Gastrocnemius medialis (tissue), 4 donors: Measurements from ENCODE around the gene FKRP. TPM values are rescaled to one million over a fixed set of nuclear protein-coding genes. Genes with fewer than 3 reads are reported as not detected.

Experiments used
- ATAC-seq, 2 donors: fragments of 150-250 bp; one replicate each; pipeline ENCODE4 v1.9.1; 2016
- DNase-seq, 2 donors: peaks; one replicate each; pipeline ENCODE4 v3.0.0-alpha.2; 2019
- H3K27ac ChIP-seq, 4 donors: fragments of 200-600 bp; sonication (generic); 1 replicate in 1 of 4; 2 replicates in 3 of 4; pipeline ENCODE4 v1.5.1; 2016 to 2018; ENCODE audit warnings: mild to moderate bottlenecking in 2 of 4, moderate library complexity in 1 of 4
- H3K27me3 ChIP-seq, 3 donors: fragments of 200-600 bp; sonication (generic) in 2 of 3; 1 replicate in 1 of 3; 2 replicates in 2 of 3; pipeline versions ENCODE4 v1.5.1 to v1.6.0; 2016 to 2019; ENCODE audit warnings: mild to moderate bottlenecking in 1 of 3, moderate library complexity in 1 of 3
- H3K36me3 ChIP-seq, 2 donors: fragments of 200-600 bp; sonication (generic) in 1 of 2; one replicate each; pipeline ENCODE4 v1.5.1; 2017 to 2018
- H3K4me1 ChIP-seq, 2 donors: fragments of 200-600 bp; sonication (generic) in 1 of 2; one replicate each; pipeline ENCODE4 v1.5.1; 2016 to 2017; ENCODE audit warnings: mild to moderate bottlenecking in 2 of 2
- H3K4me3 ChIP-seq, 4 donors: fragments of 200-600 bp; sonication (generic) in 3 of 4; 1 replicate in 1 of 4; 2 replicates in 3 of 4; pipeline ENCODE4 v1.5.1; 2016 to 2019; ENCODE audit warnings: mild to moderate bottlenecking in 2 of 4
- H3K9me3 ChIP-seq, 3 donors: fragments of 200-600 bp; sonication (generic) in 2 of 3; 1 replicate in 1 of 3; 2 replicates in 2 of 3; pipeline ENCODE4 v1.5.1; 2016 to 2019
- CTCF ChIP-seq, 5 experiments: fragments of 450-650 bp in 3 of 5; fragments of 200-600 bp in 2 of 5; sonication (generic) in 2 of 5; IDR thresholded peaks in 4 of 5; conservative IDR thresholded peaks in 1 of 5; 1 replicate in 4 of 5; 2 replicates in 1 of 5; pipeline ENCODE4 v1.5.1; 2016 to 2019; ENCODE audit warnings: antibody characterized with exemption in 5 of 5, mild to moderate bottlenecking in 3 of 5, moderate library complexity in 3 of 5
- POLR2A ChIP-seq, 2 donors: fragments of 450-650 bp; IDR thresholded peaks; one replicate each; pipeline ENCODE4 v1.6.1; 2017; ENCODE audit warnings: antibody characterized with exemption in 2 of 2, mild to moderate bottlenecking in 2 of 2, moderate library complexity in 2 of 2
- in situ Hi-C, 4 donors: fragments of 200-750 bp; cut with MboI; loops; one replicate each; pipeline versions ENCODE4 v1.15.0 to v1.8.0; 2017; ENCODE audit warnings: low sequenced_read_pairs in 4 of 4
- intact Hi-C: fragments of 100-400 bp; cut with DNase I; formaldehyde crosslinking; loops from one replicate; pipeline ENCODE4 v1.15.1; 2023; ENCODE audit warnings: low total_unique reads
- total RNA-seq, 4 donors: library from RNA; depleted of rRNA; stranded (reverse); fragments of >200 nt; gene quantifications; one replicate each; pipeline versions ENCODE4 v1.1.0 to v1.2.3, GENCODE V29; 2016

The FKRP gene
- total RNA-seq, 4 donors from 2014 or later: 16.5 to 23.0 (median 18.9) TPM

- peak overlapping the region in 1 of 4 donors; percentile 51 for H3K27ac ChIP-seq
- H3K4me3 ChIP-seq: no peak overlapping the region
- H3K36me3 ChIP-seq: peaks cover 0 to 54% of the 10 kb centered on the region in 2 donors
- DNase-seq (no peak), ATAC-seq (no peak)
- intact Hi-C loops (no loop called here), in situ Hi-C loops (no loop called here)
- H3K9me3 ChIP-seq: no peaks in the 10 kb centered on the region
- H3K4me1 ChIP-seq: peaks cover 35 to 42% of the 10 kb centered on the region in 2 donors
- TF ChIP-seq POLR2A (IDR thresholded peaks at IDR 0.05) (no peak), CTCF (IDR thresholded peaks at IDR 0.05 in 4 of 5, conservative IDR thresholded peaks at IDR 0.05 in 1 of 5) (no peak)
- H3K27me3 ChIP-seq: no peaks in the 10 kb centered on the region
These were observed 8.6 kb upstream of the FKRP start for GRCh38 chr19:46737298-46737654.

GRCh38 chr19:46737761-46738171, 8.1 kb upstream of the FKRP start:
- Histone ChIP-seq H3K27me3 (no peaks in the 10 kb centered on the region), H3K9me3 (no peaks in the 10 kb centered on the region), H3K36me3 (peaks cover 0 to 49% of the 10 kb centered on the region in 2 donors), H3K4me3 (no peak overlapping the region), H3K4me1 (peaks cover 35 to 46% of the 10 kb centered on the region in 2 donors), H3K27ac (peak overlapping the region in 1 of 4 donors; percentile 45)
- in situ Hi-C loops: no loop called here
- intact Hi-C loops: no loop called here
- ATAC-seq (no peak), DNase-seq (no peak)
- TF ChIP-seq POLR2A (IDR thresholded peaks at IDR 0.05) (no peak), CTCF (IDR thresholded peaks at IDR 0.05 in 4 of 5, conservative IDR thresholded peaks at IDR 0.05 in 1 of 5) (no peak)

- Histone ChIP-seq H3K36me3 (peaks cover 0 to 33% of the 10 kb centered on the region in 2 donors), H3K27me3 (no peaks in the 10 kb centered on the region), H3K27ac (peak overlapping the region; percentile 68 to 83 (median 78)), H3K4me1 (peaks cover 46 to 62% of the 10 kb centered on the region in 2 donors), H3K4me3 (no peak overlapping the region), H3K9me3 (no peaks in the 10 kb centered on the region)
- in situ Hi-C loops: no loop called here
- TF ChIP-seq POLR2A (IDR thresholded peaks at IDR 0.05): no peak
- TF ChIP-seq CTCF (IDR thresholded peaks at IDR 0.05 in 4 of 5, conservative IDR thresholded peaks at IDR 0.05 in 1 of 5): no peak
- DNase-seq (peak; percentile 59 to 94), ATAC-seq (peak; percentile 90 to 95)
- intact Hi-C loops: no loop called here
These were observed 6.5 kb upstream of the FKRP start for GRCh38 chr19:46739290-46739771.

GRCh38 chr19:46741447-46741846, 4.4 kb upstream of the FKRP start:
- TF ChIP-seq CTCF (IDR thresholded peaks at IDR 0.05 in 4 of 5, conservative IDR thresholded peaks at IDR 0.05 in 1 of 5) (no peak), POLR2A (IDR thresholded peaks at IDR 0.05) (no peak)
- Histone ChIP-seq H3K9me3 (no peaks in the 10 kb centered on the region), H3K4me1 (peaks cover 55 to 73% of the 10 kb centered on the region in 2 donors), H3K36me3 (peaks cover 0 to 15% of the 10 kb centered on the region in 2 donors), H3K4me3 (no peak overlapping the region), H3K27ac (no peak overlapping the region), H3K27me3 (no peaks in the 10 kb centered on the region)
- no peak for ATAC-seq
- in situ Hi-C loops: no loop called here
- no peak for DNase-seq
- intact Hi-C loops: no loop called here

GRCh38 chr19:46742926-46743480, 2.9 kb upstream of the FKRP start:
- no peak overlapping the region for H3K4me3 ChIP-seq

More at GRCh38 chr19:46742926-46743480, 2.9 kb upstream of the FKRP start:
- H3K36me3 ChIP-seq: no peaks in the 10 kb centered on the region
- DNase-seq: no peak
- no peak for ATAC-seq
- TF ChIP-seq CTCF (IDR thresholded peaks at IDR 0.05 in 4 of 5, conservative IDR thresholded peaks at IDR 0.05 in 1 of 5) (no peak), POLR2A (IDR thresholded peaks at IDR 0.05) (no peak)
- no peak overlapping the region for H3K27ac ChIP-seq
- in situ Hi-C loops (no loop called here), intact Hi-C loops (no loop called here)
- H3K4me1 ChIP-seq: peaks cover 53 to 76% of the 10 kb centered on the region in 2 donors
- no peaks in the 10 kb centered on the region for H3K27me3 ChIP-seq
- H3K9me3 ChIP-seq: no peaks in the 10 kb centered on the region
